ENCODE data around the gene PAQR6. TPM values are rescaled to one million over a fixed set of nuclear protein-coding genes. Genes with fewer than 3 reads are reported as not detected.
"Not testable (repeated sequence)": the region's sequence is repeated elsewhere in the genome, so short reads cannot be mapped to it uniquely, and the experiment has no call there.

Gene PAQR6
- total and polyA plus RNA-seq, 8 donors, result 0.43 to 4.3 (median 2.0) TPM; not detected in 2

DNA sequence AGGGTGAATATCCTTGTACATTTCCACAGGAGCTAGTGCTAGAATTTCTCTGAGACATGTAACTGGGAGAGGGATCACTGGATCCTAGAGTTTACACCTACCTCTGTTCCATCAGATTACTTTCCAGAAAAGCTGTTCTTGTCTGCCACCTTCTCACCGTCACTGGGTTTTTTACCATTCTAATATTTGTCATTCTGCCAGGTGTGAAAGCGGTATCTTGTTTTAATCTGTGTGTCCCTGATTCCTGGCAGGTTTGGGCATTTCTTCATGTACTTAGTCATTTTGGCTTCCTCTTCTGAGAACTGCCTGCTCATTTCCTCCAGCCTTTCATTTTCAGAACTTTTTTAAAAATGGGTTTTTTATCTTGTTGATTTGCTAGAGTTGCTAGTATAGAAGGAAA lies 30.0 kb downstream of the PAQR6 start:
- H3K36me3 ChIP-seq, result peaks cover 24 to 43% (median 33%) of the 10 kb centered on the region in 4 donors

DNA sequence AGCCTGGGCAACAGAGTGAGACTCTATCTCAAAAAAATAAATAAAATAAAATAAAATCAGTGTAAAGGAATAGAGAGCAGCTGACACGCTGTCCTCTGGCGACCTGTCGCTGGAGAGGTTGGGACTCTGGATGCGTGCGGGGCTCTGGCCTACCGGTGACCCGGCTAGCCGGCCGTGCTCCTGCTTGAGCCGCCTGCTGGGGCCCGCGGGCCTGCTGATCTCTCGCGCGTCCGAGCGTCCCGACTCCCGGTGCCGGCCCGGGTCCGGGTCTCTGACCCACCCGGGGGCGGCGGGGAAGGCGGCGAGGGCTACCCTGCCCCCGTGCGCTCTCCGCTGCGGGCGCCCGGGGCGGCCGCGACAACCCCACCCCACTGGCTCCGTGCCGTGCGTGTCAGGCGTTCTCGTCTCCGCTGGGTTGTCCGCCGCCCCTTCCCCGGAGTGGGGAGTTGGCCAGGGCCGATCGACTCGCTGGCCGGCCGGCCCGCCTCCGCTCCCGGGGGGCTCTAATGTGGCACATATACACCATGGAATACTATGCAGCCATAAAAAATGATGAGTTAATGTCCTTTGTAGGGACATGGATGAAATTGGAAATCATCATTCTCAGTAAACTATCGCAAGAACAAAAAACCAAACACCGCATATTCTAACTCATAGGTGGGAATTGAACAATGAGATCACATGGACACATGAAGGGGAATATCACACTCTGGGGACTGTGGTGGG lies 31.3 kb downstream of the PAQR6 start:
- H3K4me3 ChIP-seq; H3K9me3 ChIP-seq; DNase-seq; intact Hi-C loops (cut with DNase I; ENCODE audit: low total_unique reads); H3K27me3 ChIP-seq: not testable (repeated sequence)
- Histone ChIP-seq H3K4me1 (peaks cover 27 to 57% (median 42%) of the 10 kb centered on the region in 4 donors), H3K36me3 (peaks cover 12 to 30% (median 23%) of the 10 kb centered on the region in 4 donors), H3K27ac (peak overlapping the region in 1 of 5 donors; percentile 82)
- 88 to 99% (median 94%) methylated on average over 33 to 55 of the region's 55 CpGs for WGBS, 5 donors

More for the DNA sequence above, 30.0 kb downstream of the PAQR6 start:
- intact Hi-C loops (cut with DNase I; ENCODE audit: low total_unique reads), result no loop called here
- H3K27ac ChIP-seq, result peak overlapping the region in 4 of 5 donors; percentile 9 to 82 (median 65)
- no peak overlapping the region for H3K4me3 ChIP-seq
- 8 to 36% (median 25%) methylated on average over 2 of the region's 2 CpGs for WGBS, 5 donors
- peaks cover 25 to 51% (median 37%) of the 10 kb centered on the region in 4 donors for H3K4me1 ChIP-seq
- no peak for TF ChIP-seq POLR2A (IDR thresholded peaks at IDR 0.05)
- TF ChIP-seq, protein P1, sequence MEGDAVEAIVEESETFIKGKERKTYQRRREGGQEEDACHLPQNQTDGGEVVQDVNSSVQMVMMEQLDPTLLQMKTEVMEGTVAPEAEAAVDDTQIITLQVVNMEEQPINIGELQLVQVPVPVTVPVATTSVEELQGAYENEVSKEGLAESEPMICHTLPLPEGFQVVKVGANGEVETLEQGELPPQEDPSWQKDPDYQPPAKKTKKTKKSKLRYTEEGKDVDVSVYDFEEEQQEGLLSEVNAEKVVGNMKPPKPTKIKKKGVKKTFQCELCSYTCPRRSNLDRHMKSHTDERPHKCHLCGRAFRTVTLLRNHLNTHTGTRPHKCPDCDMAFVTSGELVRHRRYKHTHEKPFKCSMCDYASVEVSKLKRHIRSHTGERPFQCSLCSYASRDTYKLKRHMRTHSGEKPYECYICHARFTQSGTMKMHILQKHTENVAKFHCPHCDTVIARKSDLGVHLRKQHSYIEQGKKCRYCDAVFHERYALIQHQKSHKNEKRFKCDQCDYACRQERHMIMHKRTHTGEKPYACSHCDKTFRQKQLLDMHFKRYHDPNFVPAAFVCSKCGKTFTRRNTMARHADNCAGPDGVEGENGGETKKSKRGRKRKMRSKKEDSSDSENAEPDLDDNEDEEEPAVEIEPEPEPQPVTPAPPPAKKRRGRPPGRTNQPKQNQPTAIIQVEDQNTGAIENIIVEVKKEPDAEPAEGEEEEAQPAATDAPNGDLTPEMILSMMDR (IDR thresholded peaks at IDR 0.05), result no peak
- no peak for TF ChIP-seq POLR2AphosphoS5 (IDR thresholded peaks at IDR 0.05)
- TF ChIP-seq EP300 (IDR thresholded peaks at IDR 0.05), result no peak
- H3K9me3 ChIP-seq, result no peaks in the 10 kb centered on the region
- DNase-seq, result no peak
- no peaks in the 10 kb centered on the region for H3K27me3 ChIP-seq

DNA sequence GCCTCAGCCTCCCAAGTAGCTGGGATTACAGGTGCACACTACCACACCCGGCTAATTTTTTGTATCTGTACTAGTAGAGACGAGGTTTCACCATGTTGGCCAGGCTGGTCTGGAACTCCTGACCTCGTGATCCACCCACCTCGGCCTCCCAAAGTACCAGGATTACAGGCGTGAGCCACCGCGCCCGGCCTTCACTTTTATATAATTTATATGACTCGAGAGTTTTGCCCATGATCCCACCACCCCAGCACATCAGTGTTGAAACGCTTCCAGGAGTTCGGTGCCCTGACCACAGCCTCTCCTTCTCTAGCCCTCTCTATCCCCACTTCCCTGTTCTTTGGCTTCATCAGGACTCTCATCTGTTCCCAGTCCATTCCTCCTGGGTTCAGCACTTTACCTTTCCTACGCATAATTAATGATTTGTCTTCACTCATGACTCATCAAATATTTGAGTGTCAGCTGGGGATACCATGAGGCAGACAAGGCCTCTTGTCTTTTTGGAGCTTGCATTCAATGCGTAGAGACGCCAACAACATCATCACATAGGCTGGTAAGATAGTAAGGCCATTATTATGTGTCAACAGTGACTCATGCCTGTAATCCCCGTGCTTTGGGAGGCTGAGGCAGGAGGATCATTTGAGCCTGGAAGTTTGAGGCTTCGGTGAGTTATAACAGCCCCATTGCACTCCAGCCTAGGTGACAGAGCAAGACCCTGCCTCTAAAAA lies 33.7 kb downstream of the PAQR6 start:
- intact Hi-C loops (cut with DNase I; ENCODE audit: low total_unique reads), result no loop called here

DNA sequence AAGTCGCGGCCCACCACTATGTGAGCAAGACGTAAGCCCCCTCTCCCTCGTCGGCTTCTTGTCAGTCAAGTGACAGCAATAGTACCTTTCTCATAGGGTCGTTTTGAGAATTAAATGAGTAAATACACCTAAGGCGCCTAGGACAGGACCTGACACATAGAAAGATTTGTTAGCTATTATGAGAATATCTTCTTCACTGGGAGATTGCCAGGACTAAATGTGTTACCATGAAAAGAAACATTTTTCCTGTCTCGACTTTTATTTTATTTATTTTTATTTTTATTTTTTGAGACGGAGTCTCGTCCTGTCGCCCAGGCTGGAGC lies 34.3 kb downstream of the PAQR6 start:
- WGBS, 5 donors, result 16 to 20% (median 19%) methylated on average over 11 of the region's 11 CpGs
- DNase-seq, result no peak
- no peaks in the 10 kb centered on the region for H3K27me3 ChIP-seq
- intact Hi-C loops (cut with DNase I; ENCODE audit: low total_unique reads), result no loop called here
- H3K4me3 ChIP-seq, result peak overlapping the region; percentile 55 to 71 (median 62)
- no peak for TF ChIP-seq POLR2AphosphoS5 (IDR thresholded peaks at IDR 0.05)
- TF ChIP-seq, protein P1 (IDR thresholded peaks at IDR 0.05), result no peak
- TF ChIP-seq EP300 (IDR thresholded peaks at IDR 0.05), result no peak
- no peak for TF ChIP-seq POLR2A (IDR thresholded peaks at IDR 0.05)
- peak overlapping the region; percentile 91 to 97 (median 96) for H3K27ac ChIP-seq
- peaks cover 27 to 54% (median 42%) of the 10 kb centered on the region in 4 donors for H3K4me1 ChIP-seq
- peaks cover 8 to 43% (median 33%) of the 10 kb centered on the region in 4 donors for H3K36me3 ChIP-seq
- no peaks in the 10 kb centered on the region for H3K9me3 ChIP-seq

More for the DNA sequence above, 33.7 kb downstream of the PAQR6 start:
- no peaks in the 10 kb centered on the region for H3K27me3 ChIP-seq
- H3K27ac ChIP-seq, result peak overlapping the region in 4 of 5 donors; percentile 94 to 97 (median 96)
- DNase-seq, result no peak
- H3K36me3 ChIP-seq, result peaks cover 8 to 38% (median 28%) of the 10 kb centered on the region in 4 donors
- H3K4me3 ChIP-seq, result peak overlapping the region; percentile 55 to 71 (median 62)
- peaks cover 27 to 57% (median 42%) of the 10 kb centered on the region in 4 donors for H3K4me1 ChIP-seq
- H3K9me3 ChIP-seq, result no peaks in the 10 kb centered on the region
- 73 to 83% (median 77%) methylated on average over 16 of the region's 16 CpGs for WGBS, 5 donors
- TF ChIP-seq, protein P1 (IDR thresholded peaks at IDR 0.05), result no peak
- TF ChIP-seq EP300 (IDR thresholded peaks at IDR 0.05) (no peak), POLR2A (IDR thresholded peaks at IDR 0.05) (no peak), POLR2AphosphoS5 (IDR thresholded peaks at IDR 0.05) (no peak)

All from stomach (tissue), 9 donors.